H1 (cell line): ENCODE measurements around the gene PMM1. TPM values are rescaled to one million over a fixed set of nuclear protein-coding genes. Genes with fewer than 3 reads are reported as not detected.

Source experiments
- CTCF ChIA-PET: fragments of 300-600 bp; sonication (Branson Sonifier 250); formaldehyde crosslinking; loops from one replicate; lab custom pipeline; 2021; ENCODE audit not compliant: partially characterized antibody; lab: Charles Lee
- POLR2A ChIA-PET: fragments of 300-600 bp; sonication (Branson Sonifier 250); formaldehyde crosslinking; loops from one replicate; lab custom pipeline; 2021; ENCODE audit warnings: inconsistent platforms; ENCODE audit not compliant: partially characterized antibody; lab: Charles Lee
- DNase-seq, 2 experiments: peaks; one replicate each; pipeline versions ENCODE4 v3.0.0 to v3.0.0-alpha.2; 2010 to 2022; ENCODE audit warnings: low spot score in 2 of 2, low read depth in 1 of 2, mixed read lengths in 1 of 2
- FAIRE-seq: peaks from 2 replicates; lab custom pipeline; 2011; peaks lifted over from hg19 to GRCh38; lab: Jason Lieb, UNC
- H2AFZ ChIP-seq: 2 replicates; pipeline ENCODE4 v1.8.1; 2012; ENCODE audit warnings: low read length, inconsistent platforms
- H2AK5ac ChIP-seq: 2 replicates; pipeline ENCODE4 v1.6.1; 2013; ENCODE audit warnings: low read depth, low read length
- H2BK120ac ChIP-seq: replicated peaks from 2 replicates; pipeline ENCODE3; 2013; ENCODE audit warnings: low read depth, low read length, inconsistent platforms
- H2BK12ac ChIP-seq: 2 replicates; pipeline ENCODE4 v1.6.1; 2013; ENCODE audit warnings: low read depth, low read length
- H2BK15ac ChIP-seq: 2 replicates; pipeline ENCODE4 v1.6.1; 2013; ENCODE audit warnings: low read length
- H2BK20ac ChIP-seq: 2 replicates; pipeline ENCODE4 v1.6.1; 2013; ENCODE audit warnings: low read length
- H2BK5ac ChIP-seq: 2 replicates; pipeline ENCODE4 v1.6.1; 2013; ENCODE audit warnings: low read depth, low read length
- H3K14ac ChIP-seq: 2 replicates; pipeline ENCODE4 v1.6.1; 2013; ENCODE audit warnings: inconsistent platforms; ENCODE audit not compliant: insufficient read length
- H3K18ac ChIP-seq: 2 replicates; pipeline ENCODE4 v1.6.1; 2013; ENCODE audit warnings: low read length; ENCODE audit errors: extremely low read depth
- H3K23ac ChIP-seq: 2 replicates; pipeline ENCODE4 v1.6.1; 2013; ENCODE audit warnings: inconsistent platforms; ENCODE audit not compliant: insufficient read length
- H3K23me2 ChIP-seq: 2 replicates; pipeline ENCODE4 v1.6.1; 2013; ENCODE audit warnings: low read depth, low read length
- H3K27ac ChIP-seq: 2 replicates; pipeline ENCODE4 v1.6.1; 2011; ENCODE audit warnings: low read depth, low read length, inconsistent platforms
- H3K27me3 ChIP-seq, 4 experiments: replicated peaks in 1 of 4; 1 replicate in 1 of 4; 2 replicates in 3 of 4; pipeline versions ENCODE4 v1.6.1 to v1.8.1; 2011 to 2013; ENCODE audit warnings: low read length in 3 of 4, mild to moderate bottlenecking in 3 of 4, inconsistent platforms in 2 of 4, mixed read lengths in 2 of 4, moderate library complexity in 1 of 4; ENCODE audit not compliant: control insufficient read depth in 3 of 4, insufficient read depth in 3 of 4; ENCODE audit errors: extremely low read depth in 1 of 4
- H3K36me3 ChIP-seq, 4 experiments: 2 replicates each; pipeline versions ENCODE4 v1.6.1 to v1.8.1; 2011 to 2013; ENCODE audit warnings: mild to moderate bottlenecking in 4 of 4, low read length in 3 of 4, moderate library complexity in 2 of 4, control low read depth in 1 of 4, inconsistent platforms in 1 of 4; ENCODE audit not compliant: insufficient read depth in 4 of 4, control insufficient read depth in 2 of 4
- H3K4ac ChIP-seq: replicated peaks from 2 replicates; pipeline ENCODE3; 2013; ENCODE audit warnings: low read length, low read depth, mixed read lengths, inconsistent platforms; ENCODE audit not compliant: insufficient read length
- H3K4me1 ChIP-seq, 4 experiments: replicated peaks in 1 of 4; 1 replicate in 1 of 4; 2 replicates in 3 of 4; pipeline versions ENCODE4 v1.6.1 to v1.8.1; 2011 to 2013; ENCODE audit warnings: low read length in 3 of 4, inconsistent platforms in 2 of 4, mixed read lengths in 1 of 4; ENCODE audit not compliant: insufficient read depth in 4 of 4, control insufficient read depth in 3 of 4
- H3K4me2 ChIP-seq, 2 experiments: 2 replicates each; pipeline versions ENCODE4 v1.6.1 to v1.8.1; 2011 to 2013; ENCODE audit warnings: low read depth in 2 of 2, low read length in 2 of 2, control low read depth in 1 of 2, inconsistent platforms in 1 of 2, mild to moderate bottlenecking in 1 of 2; ENCODE audit not compliant: insufficient read depth in 1 of 2
- H3K4me3 ChIP-seq, 4 experiments: fragments of 200-600, 300-600 bp in 1 of 4; sonication (generic), shearing (Covaris generic), sonication (Bioruptor Twin) in 1 of 4; 2 replicates each; pipeline versions ENCODE4 v1.5.1 to v1.8.1; 2011 to 2016; ENCODE audit warnings: low read length in 4 of 4, low read depth in 3 of 4, control low read depth in 2 of 4, inconsistent platforms in 2 of 4, mild to moderate bottlenecking in 2 of 4, mixed read lengths in 1 of 4, moderate library complexity in 1 of 4; ENCODE audit not compliant: insufficient read depth in 2 of 4; ENCODE audit errors: extremely low read depth in 1 of 4
- H3K56ac ChIP-seq: replicated peaks from 2 replicates; pipeline ENCODE3; 2013; ENCODE audit warnings: low read depth, mild to moderate bottlenecking, mixed read lengths, low read length, inconsistent platforms; ENCODE audit not compliant: insufficient read length
- H3K79me1 ChIP-seq: 2 replicates; pipeline ENCODE4 v1.6.1; 2013; ENCODE audit warnings: low read depth, low read length, control low read depth
- H3K79me2 ChIP-seq, 2 experiments: 2 replicates each; pipeline versions ENCODE4 v1.6.1 to v1.8.1; 2012 to 2013; ENCODE audit warnings: low read length in 2 of 2, mild to moderate bottlenecking in 2 of 2, inconsistent platforms in 1 of 2; ENCODE audit not compliant: insufficient read depth in 2 of 2, control insufficient read depth in 1 of 2
- H3K9ac ChIP-seq, 4 experiments: replicated peaks in 1 of 4; 1 replicate in 1 of 4; 2 replicates in 3 of 4; pipeline versions ENCODE4 v1.6.1 to v1.8.1; 2011 to 2013; ENCODE audit warnings: low read depth in 3 of 4, low read length in 3 of 4, control low read depth in 2 of 4, mild to moderate bottlenecking in 2 of 4, moderate library complexity in 2 of 4, inconsistent platforms in 1 of 4; ENCODE audit errors: extremely low read depth in 1 of 4
- H3K9me3 ChIP-seq, 2 experiments: 2 replicates each; pipeline versions ENCODE4 v1.6.1 to v1.8.1; 2012 to 2013; ENCODE audit warnings: mild to moderate bottlenecking in 2 of 2, moderate library complexity in 2 of 2, control low read depth in 1 of 2, inconsistent platforms in 1 of 2, low read depth in 1 of 2, low read length in 1 of 2, mixed read lengths in 1 of 2; ENCODE audit not compliant: insufficient read depth in 2 of 2
- H4K20me1 ChIP-seq, 2 experiments: replicated peaks in 1 of 2; 2 replicates each; pipeline versions ENCODE3 to v1.8.1; 2011 to 2013; ENCODE audit warnings: inconsistent platforms in 2 of 2, low read length in 2 of 2, mild to moderate bottlenecking in 1 of 2; ENCODE audit not compliant: insufficient read depth in 2 of 2, control insufficient read depth in 1 of 2
- H4K5ac ChIP-seq: 2 replicates; pipeline ENCODE4 v1.6.1; 2013; ENCODE audit warnings: low read length, low read depth, mixed read lengths, inconsistent platforms; ENCODE audit not compliant: insufficient read length
- H4K8ac ChIP-seq: 2 replicates; pipeline ENCODE4 v1.8.0; 2013; ENCODE audit warnings: mild to moderate bottlenecking, moderate library complexity, low read length, inconsistent platforms; ENCODE audit not compliant: insufficient read depth; ENCODE audit errors: extremely low read depth
- H4K91ac ChIP-seq: replicated peaks from 2 replicates; pipeline ENCODE3; 2013; ENCODE audit warnings: low read length, mixed read lengths, inconsistent platforms; ENCODE audit not compliant: insufficient read length
- BACH1 ChIP-seq: IDR thresholded peaks from 2 replicates; pipeline ENCODE4 v1.6.1; 2012; ENCODE audit warnings: low read length, improper control_type of control experiment
- EP300 ChIP-seq, 2 experiments: IDR thresholded peaks; 1 replicate in 1 of 2; 2 replicates in 1 of 2; pipeline ENCODE4 v1.6.1; 2011 to 2012; ENCODE audit warnings: low read depth in 2 of 2, low read length in 2 of 2, mild to moderate bottlenecking in 2 of 2, borderline replicate concordance in 1 of 2, inconsistent platforms in 1 of 2, moderate library complexity in 1 of 2
- HDAC6 ChIP-seq: IDR thresholded peaks from one replicate; pipeline ENCODE4 v1.7.1; 2012; ENCODE audit warnings: low read depth, mild to moderate bottlenecking, inconsistent platforms, low read length, moderate library complexity
- POLR2A ChIP-seq, 2 experiments: IDR thresholded peaks; 1 replicate in 1 of 2; 2 replicates in 1 of 2; pipeline ENCODE4 v1.6.1; 2011; ENCODE audit warnings: low read depth in 2 of 2, low read length in 2 of 2, mild to moderate bottlenecking in 2 of 2; ENCODE audit errors: control extremely low read depth in 1 of 2
- SAP30 ChIP-seq: fragments of 300-600 bp; sonication (generic); IDR thresholded peaks from 2 replicates; pipeline ENCODE4 v1.7.1; 2012; ENCODE audit warnings: low read length, moderate library complexity, mild to moderate bottlenecking, inconsistent platforms; ENCODE audit not compliant: insufficient read depth, insufficient replicate concordance
- SIN3A ChIP-seq, 2 experiments: IDR thresholded peaks in 1 of 2; conservative IDR thresholded peaks in 1 of 2; 2 replicates each; pipeline ENCODE4 v1.6.1; 2011 to 2012; ENCODE audit warnings: low read length in 2 of 2, improper control_type of control experiment in 1 of 2, low read depth in 1 of 2, mild to moderate bottlenecking in 1 of 2
- SIRT6 ChIP-seq: IDR thresholded peaks from one replicate; pipeline ENCODE4 v1.7.1; 2012; ENCODE audit warnings: low read length, inconsistent platforms
- WGBS, 2 experiments: shearing (Covaris generic) in 1 of 2; methylation state at CpG; one replicate each; pipeline versions ENCODE4 v1.1.6 to v1.1.7; 2013 to 2015; ENCODE audit warnings: low lambda C conversion rate in 2 of 2, mixed read lengths in 2 of 2, inconsistent platforms in 1 of 2, low coverage in 1 of 2, missing lambda C conversion rate in 1 of 2; ENCODE audit not compliant: insufficient replicate concordance in 2 of 2, insufficient coverage in 1 of 2, insufficient read length in 1 of 2; ENCODE audit errors: extremely low coverage in 1 of 2, missing lambda C conversion rate in 1 of 2; 5-methylcytosine and 5-hydroxymethylcytosine counted together
- polyA plus RNA-seq, 7 experiments: library from polyadenylated mRNA; depleted of rRNA in 3 of 7; stranded (reverse) in 5 of 7; unstranded in 2 of 7; fragments of >200 nt in 5 of 7; fragments of 200-250 nt in 2 of 7; gene quantifications; 1 replicate in 5 of 7; 2 replicates in 1 of 7; 4 replicates in 1 of 7; pipeline versions ENCODE4 v1.2.1 to v1.2.3, GENCODE V29; 2011 to 2013; ENCODE audit warnings: missing spikeins in 2 of 7, mixed read lengths in 2 of 7
- total RNA-seq: library from RNA; stranded (reverse); fragmentation: NEBNext Ultra II Directional; extraction: Animal tissue kit (Norgen Biotek cat#: 25700); gene quantifications from 2 replicates; pipeline ENCODE4 v1.2.1, GENCODE V29; 2021
- TF ChIP-seq, protein P1 (sequence below): IDR thresholded peaks from 2 replicates; pipeline ENCODE4 v1.6.1; 2012; ENCODE audit warnings: inconsistent platforms
- TF ChIP-seq, protein P2 (sequence below): IDR thresholded peaks from 2 replicates; pipeline ENCODE4 v1.6.1; 2012; ENCODE audit warnings: low read length, inconsistent platforms

The PMM1 gene
- total and polyA plus RNA-seq, 2 of the 8 experiments (the other 6 are each of a cell fraction or from before 2014, with no cell fraction given) = 11.3 to 20.0 TPM

DNA sequence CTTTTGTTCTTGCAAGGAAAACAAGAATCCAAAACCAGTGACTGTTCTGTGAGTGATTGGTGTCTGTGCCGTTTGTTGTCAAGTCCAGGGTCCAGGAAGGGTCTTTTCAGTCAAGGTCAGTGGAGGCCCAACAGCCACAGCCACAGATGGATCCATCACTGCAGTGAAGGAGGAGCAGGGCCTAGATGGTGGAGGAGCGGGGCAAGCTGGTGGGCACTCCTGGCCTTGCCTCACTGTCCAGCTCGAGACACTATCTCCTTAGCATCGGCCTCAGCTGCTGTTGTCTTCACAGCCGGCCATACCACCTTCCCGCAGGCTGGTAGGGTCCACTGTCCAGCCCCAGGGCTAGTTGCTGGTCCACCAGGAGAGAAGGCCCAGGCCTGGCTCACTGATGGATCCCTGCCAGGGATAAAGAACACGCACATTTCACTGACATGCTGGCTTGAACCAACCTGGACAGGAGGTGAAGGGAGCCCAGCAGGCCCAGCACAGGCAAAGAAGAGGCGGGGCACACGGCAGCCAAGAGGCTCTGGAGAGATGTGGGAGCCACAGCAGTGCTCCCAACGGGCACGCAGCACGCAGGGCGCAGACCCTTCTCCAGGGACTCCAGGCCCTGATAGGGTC lies 60.6 kb downstream of the PMM1 start:
- Histone ChIP-seq H3K18ac (no peak overlapping the region), H3K56ac (no peak overlapping the region), H3K27me3 (no peaks in the 10 kb centered on the region), H4K8ac (peak overlapping the region; percentile 32; the same call in 1 of the 2 replicates), H3K9me3 (no peaks in the 10 kb centered on the region), H3K79me2 (no peaks in the 10 kb centered on the region; a peak in 1 of 4 replicates), H2BK120ac (no peak overlapping the region), H4K91ac (no peak overlapping the region), H2BK12ac (no peak overlapping the region), H3K4ac (no peak overlapping the region), H3K9ac (no peak overlapping the region), H3K4me1 (peaks cover 0 to 7% (median 3%) of the 10 kb centered on the region in 4 experiments; a peak in 3 of 7 replicates), H2AK5ac (no peak overlapping the region), H3K36me3 (peaks cover 25 to 53% (median 38%) of the 10 kb centered on the region in 4 experiments), H3K79me1 (0 out of 2 replicates have a peak, but pooled peaks cover 2% of the 10 kb centered on the region), H3K23ac (no peak overlapping the region), H2AFZ (no peak overlapping the region), H2BK20ac (no peak overlapping the region), H3K14ac (no peak overlapping the region), H2BK5ac (no peak overlapping the region), H2BK15ac (no peak overlapping the region), H4K20me1 (peaks cover 14 to 41% of the 10 kb centered on the region in 2 experiments), H3K27ac (no peak overlapping the region), H3K4me2 (no peak overlapping the region), H3K4me3 (no peak overlapping the region), H3K23me2 (no peaks in the 10 kb centered on the region), H4K5ac (no peak overlapping the region)
- FAIRE-seq = no peak
- DNase-seq = no peak
- CTCF ChIA-PET = interaction anchor here (0.6 to 4.8 kb wide), 5 partner anchors 12 to 126 kb away, joined by 3 to 33 read pairs (median 17); no protein-coding TSS in a partner anchor
- TF ChIP-seq BACH1 = no peak
- no peak for TF ChIP-seq SIN3A (conservative IDR thresholded peaks at IDR 0.05 in 1 of 2, IDR thresholded peaks at IDR 0.05 in 1 of 2; ENCODE audit: low read depth in 1 of 2, low read length in 2 of 2)
- TF ChIP-seq HDAC6 = no peak
- TF ChIP-seq, protein P1, sequence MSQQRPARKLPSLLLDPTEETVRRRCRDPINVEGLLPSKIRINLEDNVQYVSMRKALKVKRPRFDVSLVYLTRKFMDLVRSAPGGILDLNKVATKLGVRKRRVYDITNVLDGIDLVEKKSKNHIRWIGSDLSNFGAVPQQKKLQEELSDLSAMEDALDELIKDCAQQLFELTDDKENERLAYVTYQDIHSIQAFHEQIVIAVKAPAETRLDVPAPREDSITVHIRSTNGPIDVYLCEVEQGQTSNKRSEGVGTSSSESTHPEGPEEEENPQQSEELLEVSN = no peak
- TF ChIP-seq, protein P2, sequence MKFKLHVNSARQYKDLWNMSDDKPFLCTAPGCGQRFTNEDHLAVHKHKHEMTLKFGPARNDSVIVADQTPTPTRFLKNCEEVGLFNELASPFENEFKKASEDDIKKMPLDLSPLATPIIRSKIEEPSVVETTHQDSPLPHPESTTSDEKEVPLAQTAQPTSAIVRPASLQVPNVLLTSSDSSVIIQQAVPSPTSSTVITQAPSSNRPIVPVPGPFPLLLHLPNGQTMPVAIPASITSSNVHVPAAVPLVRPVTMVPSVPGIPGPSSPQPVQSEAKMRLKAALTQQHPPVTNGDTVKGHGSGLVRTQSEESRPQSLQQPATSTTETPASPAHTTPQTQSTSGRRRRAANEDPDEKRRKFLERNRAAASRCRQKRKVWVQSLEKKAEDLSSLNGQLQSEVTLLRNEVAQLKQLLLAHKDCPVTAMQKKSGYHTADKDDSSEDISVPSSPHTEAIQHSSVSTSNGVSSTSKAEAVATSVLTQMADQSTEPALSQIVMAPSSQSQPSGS = no peak
- TF ChIP-seq POLR2A (IDR thresholded peaks at IDR 0.05; ENCODE audit: control extremely low read depth in 1 of 2, low read depth in 2 of 2, low read length in 2 of 2) = 0 out of 3 replicates have a peak, but pooled peaks of 1 of the 2 experiments have one; percentile 21
- no peak for TF ChIP-seq EP300 (IDR thresholded peaks at IDR 0.05; ENCODE audit: borderline replicate concordance in 1 of 2, low read depth in 2 of 2, low read length in 2 of 2)
- no peak for TF ChIP-seq SAP30
- TF ChIP-seq SIRT6 = no peak
- WGBS, 2 experiments = 93% methylated on average over 13 of the region's 13 CpGs; no CpG with 5 or more reads in 1 of the 2 experiments
- POLR2A ChIA-PET = interaction anchor here (1.4 to 2.7 kb wide), 4 partner anchors 11 to 149 kb away, joined by 3 to 12 read pairs (median 8); partner anchors contain the start of gene PMM1
